Hippocampal formation (tissue), 2 donors: ENCODE measurements around the gene C16orf78.

ENCODE experiments used
- DNase-seq, 2 donors: peaks; one replicate each; lab custom pipeline; 2025; lab: John Stamatoyannopoulos, UW

The C16orf78 gene

GRCh38 chr16:49373504-49373903 lies at the start of gene C16orf78:
Gene C16orf78, plus strand, starts transcription at chr16:49373804. Its CDS starts 136 bp downstream, at chr16:49373940.
- DNase-seq = no peak

- no peak for DNase-seq
Measured at GRCh38 chr16:49324703-49325102, 48.9 kb upstream of the C16orf78 start.

GRCh38 chr16:49327466-49327865 lies 46.1 kb upstream of the C16orf78 start:
- no peak for DNase-seq

- DNase-seq = no peak
Measured at GRCh38 chr16:49328325-49328724, 45.3 kb upstream of the C16orf78 start.

- no peak for DNase-seq
Measured at GRCh38 chr16:49330562-49331201, 42.9 kb upstream of the C16orf78 start.

- DNase-seq = no peak
Measured at GRCh38 chr16:49332589-49333258, 40.9 kb upstream of the C16orf78 start.

GRCh38 chr16:49333259-49333597 lies 40.4 kb upstream of the C16orf78 start:
- no peak for DNase-seq

- DNase-seq = no peak
Measured at GRCh38 chr16:49335828-49336227, 37.8 kb upstream of the C16orf78 start.

GRCh38 chr16:49336581-49336980 lies 37.0 kb upstream of the C16orf78 start:
- no peak for DNase-seq

- DNase-seq = no peak
Measured at GRCh38 chr16:49337814-49338350, 35.7 kb upstream of the C16orf78 start.

GRCh38 chr16:49338611-49339265 lies 34.9 kb upstream of the C16orf78 start:
- no peak for DNase-seq

- DNase-seq = no peak
Measured at GRCh38 chr16:49340466-49340865, 33.1 kb upstream of the C16orf78 start.

GRCh38 chr16:49341706-49342105 lies 31.9 kb upstream of the C16orf78 start:
- DNase-seq = no peak

GRCh38 chr16:49342336-49343265 lies 31.0 kb upstream of the C16orf78 start:
- DNase-seq = no peak

GRCh38 chr16:49343291-49343690 lies 30.3 kb upstream of the C16orf78 start:
- no peak for DNase-seq

- DNase-seq = no peak
Measured at GRCh38 chr16:49344401-49344800, 29.2 kb upstream of the C16orf78 start.

- DNase-seq = no peak
Measured at GRCh38 chr16:49345829-49346228, 27.8 kb upstream of the C16orf78 start.

GRCh38 chr16:49346459-49346858 lies 27.1 kb upstream of the C16orf78 start:
- no peak for DNase-seq

GRCh38 chr16:49347476-49347875 lies 26.1 kb upstream of the C16orf78 start:
- no peak for DNase-seq

- DNase-seq = no peak
Measured at GRCh38 chr16:49348408-49349176, 25.0 kb upstream of the C16orf78 start.
